Natural killer cell (primary cell): Measurements from ENCODE around the gene CHST8. TPM values are rescaled to one million over a fixed set of nuclear protein-coding genes. Genes with fewer than 3 reads are reported as not detected.

Source experiments
- ATAC-seq, 3 donors: fragments of 150-1000 bp in 2 of 3; fragments of 200-7000 bp in 1 of 3; cut with Tn5 transposase; 1 replicate in 1 of 3; 2 replicates in 2 of 3; pipeline ENCODE4 v1.10.0; 2021; ENCODE audit warnings: mild to moderate bottlenecking in 2 of 3, moderate library complexity in 2 of 3
- DNase-seq, 2 donors: peaks; one replicate each; pipeline versions ENCODE4 v3.0.0 to v3.0.0-alpha.2; 2013 to 2021; ENCODE audit warnings: mixed read lengths in 1 of 2
- H3K27ac ChIP-seq: one replicate; pipeline ENCODE4 v1.5.1; 2013; ENCODE audit warnings: mild to moderate bottlenecking, low read length
- H3K27me3 ChIP-seq: one replicate; pipeline ENCODE4 v1.6.1; 2013; ENCODE audit warnings: low read length; ENCODE audit not compliant: control insufficient read depth, insufficient read depth
- H3K36me3 ChIP-seq: one replicate; pipeline ENCODE4 v1.6.1; 2013; ENCODE audit warnings: low read length; ENCODE audit not compliant: control insufficient read depth, insufficient read depth
- H3K4me1 ChIP-seq: one replicate; pipeline ENCODE4 v1.6.1; 2013; ENCODE audit warnings: low read length; ENCODE audit not compliant: control insufficient read depth, insufficient read depth
- H3K4me3 ChIP-seq: one replicate; pipeline ENCODE4 v1.5.1; 2013; ENCODE audit warnings: low read length
- H3K9me3 ChIP-seq: one replicate; pipeline ENCODE4 v1.6.1; 2013; ENCODE audit warnings: low read length; ENCODE audit not compliant: control insufficient read depth, insufficient read depth
- H3K27ac Mint-ChIP-seq, 2 donors: one replicate each; pipeline ENCODE4 v1.8.0; 2022; ENCODE audit warnings: mild to moderate bottlenecking in 2 of 2, mixed read lengths in 2 of 2, moderate library complexity in 1 of 2
- H3K27me3 Mint-ChIP-seq, 2 donors: one replicate each; pipeline ENCODE4 v1.8.0; 2022; ENCODE audit warnings: low read depth in 2 of 2, mixed read lengths in 2 of 2
- H3K36me3 Mint-ChIP-seq: one replicate; pipeline ENCODE4 v1.8.0; 2022; ENCODE audit warnings: mixed read lengths
- H3K4me1 Mint-ChIP-seq, 2 donors: one replicate each; pipeline ENCODE4 v1.8.0; 2022; ENCODE audit warnings: mixed read lengths in 2 of 2
- H3K4me3 Mint-ChIP-seq: one replicate; pipeline ENCODE4 v1.8.0; 2022; ENCODE audit warnings: mild to moderate bottlenecking, moderate library complexity, mixed read lengths
- H3K9me3 Mint-ChIP-seq, 2 donors: one replicate each; pipeline ENCODE4 v1.8.0; 2022; ENCODE audit warnings: mixed read lengths in 2 of 2
- CTCF ChIP-seq: fragments of 200-600 bp; IDR thresholded peaks from one replicate; pipeline ENCODE4 v1.8.0; 2022; ENCODE audit warnings: antibody characterized with exemption
- WGBS: methylation state at CpG from one replicate; pipeline ENCODE4 v1.1.7; 2013; ENCODE audit warnings: missing lambda C conversion rate; ENCODE audit not compliant: insufficient coverage; 5-methylcytosine and 5-hydroxymethylcytosine counted together
- intact Hi-C: fragments of 100-400 bp; cut with micrococcal nuclease; formaldehyde crosslinking; loops from one replicate; pipeline ENCODE4 v1.14.2; 2022
- total RNA-seq, 4 donors: library from RNA; stranded (reverse); fragments of 120-200 nt in 1 of 4; gene quantifications; one replicate each; pipeline versions ENCODE4 v1.2.3 to v1.2.4, GENCODE V29; 2013 to 2022

CHST8 gene
- total RNA-seq, 3 donors from 2014 or later (not counting 1 experiment from before 2014, with no cell fraction given), result not detected

GRCh38 chr19:33767898-33768413, 146.2 kb downstream of the CHST8 start:
- Mint-ChIP-seq H3K27ac (no peak overlapping the region), H3K36me3 (no peaks in the 10 kb centered on the region), H3K9me3 (no peaks in the 10 kb centered on the region), H3K27me3 (peaks cover 0 to 9% of the 10 kb centered on the region in 2 donors), H3K4me3 (no peak overlapping the region), H3K4me1 (no peaks in the 10 kb centered on the region)
- Histone ChIP-seq H3K4me3 (no peak overlapping the region), H3K27me3 (no peaks in the 10 kb centered on the region), H3K36me3 (no peaks in the 10 kb centered on the region), H3K4me1 (no peaks in the 10 kb centered on the region), H3K9me3 (no peaks in the 10 kb centered on the region), H3K27ac (no peak overlapping the region)
- DNase-seq (peak in 1 of 2 donors; percentile 36), ATAC-seq (no peak)
- intact Hi-C loops, result no loop called here
- 43% methylated on average over 9 of the region's 9 CpGs for WGBS
- TF ChIP-seq CTCF, result no peak

- DNase-seq, result no peak
- Histone ChIP-seq H3K27ac (no peak overlapping the region), H3K27me3 (no peaks in the 10 kb centered on the region), H3K36me3 (no peaks in the 10 kb centered on the region), H3K9me3 (no peaks in the 10 kb centered on the region), H3K4me3 (no peak overlapping the region), H3K4me1 (no peaks in the 10 kb centered on the region)
- 79% methylated on average over 6 of the region's 6 CpGs for WGBS
- TF ChIP-seq CTCF, result no peak
- Mint-ChIP-seq H3K4me3 (no peak overlapping the region), H3K9me3 (no peaks in the 10 kb centered on the region), H3K36me3 (no peaks in the 10 kb centered on the region), H3K27me3 (peaks cover 0 to 9% of the 10 kb centered on the region in 2 donors), H3K27ac (no peak overlapping the region), H3K4me1 (no peaks in the 10 kb centered on the region)
- ATAC-seq, result no peak
- intact Hi-C loops, result no loop called here
Observed at GRCh38 chr19:33769208-33769607, 147.5 kb downstream of the CHST8 start.

GRCh38 chr19:33770107-33770506, 148.4 kb downstream of the CHST8 start:
- Histone ChIP-seq H3K4me1 (no peaks in the 10 kb centered on the region), H3K27me3 (no peaks in the 10 kb centered on the region), H3K36me3 (no peaks in the 10 kb centered on the region), H3K4me3 (no peak overlapping the region), H3K9me3 (no peaks in the 10 kb centered on the region), H3K27ac (no peak overlapping the region)
- H3K27me3 Mint-ChIP-seq, result peaks cover 0 to 7% of the 10 kb centered on the region in 2 donors
- no peaks in the 10 kb centered on the region for H3K4me1 Mint-ChIP-seq
- H3K36me3 Mint-ChIP-seq, result no peaks in the 10 kb centered on the region
- H3K9me3 Mint-ChIP-seq, result no peaks in the 10 kb centered on the region
- WGBS, result 67% methylated on average over 8 of the region's 8 CpGs
- ATAC-seq (no peak), DNase-seq (no peak)
- intact Hi-C loops, result loop anchor here (5.0 kb wide), 1 partner anchor 533 kb away; no protein-coding TSS in a partner anchor
- H3K4me3 Mint-ChIP-seq, result no peak overlapping the region
- no peak for TF ChIP-seq CTCF
- H3K27ac Mint-ChIP-seq, result no peak overlapping the region
